Right lobe of liver (tissue), 6 donors: Measurements from ENCODE around the gene RANBP1. TPM values are rescaled to one million over a fixed set of nuclear protein-coding genes. Genes with fewer than 3 reads are reported as not detected.

Experiments used
- ATAC-seq, 4 donors: fragments of 200-7000 bp; cut with Tn5 transposase; one replicate each; pipeline ENCODE4 v1.9.1; 2020; ENCODE audit warnings: mild to moderate bottlenecking in 4 of 4, moderate library complexity in 4 of 4
- DNase-seq, 3 donors: peaks; one replicate each; pipeline ENCODE4 v3.0.0-alpha.2; 2020
- H3K27ac ChIP-seq, 3 donors: fragments of 200-600 bp; one replicate each; pipeline ENCODE4 v1.8.0; 2022
- H3K27me3 ChIP-seq, 2 donors: fragments of 200-600 bp; one replicate each; pipeline ENCODE4 v1.8.0; 2022
- H3K36me3 ChIP-seq, 4 donors: fragments of 200-600 bp; sonication (generic) in 1 of 4; one replicate each; pipeline versions ENCODE4 v1.5.1 to v1.8.0; 2017 to 2022; ENCODE audit warnings: control low read depth in 1 of 4
- H3K4me1 ChIP-seq, 4 donors: fragments of 200-600 bp; sonication (generic) in 1 of 4; one replicate each; pipeline versions ENCODE4 v1.5.1 to v1.8.0; 2017 to 2022; ENCODE audit warnings: control low read depth in 1 of 4
- H3K4me3 ChIP-seq, 3 donors: fragments of 200-600 bp; one replicate each; pipeline ENCODE4 v1.8.0; 2022
- H3K9me3 ChIP-seq, 4 donors: fragments of 200-600 bp; sonication (generic) in 1 of 4; one replicate each; pipeline versions ENCODE4 v1.5.1 to v1.8.0; 2017 to 2022; ENCODE audit warnings: control low read depth in 1 of 4
- CTCF ChIP-seq, 4 donors: fragments of 200-600 bp in 3 of 4; fragments of 450-650 bp in 1 of 4; IDR thresholded peaks; one replicate each; pipeline versions ENCODE4 v1.5.1 to v1.8.0; 2016 to 2022; ENCODE audit warnings: antibody characterized with exemption in 4 of 4, mild to moderate bottlenecking in 2 of 4
- POLR2A ChIP-seq: fragments of 450-650 bp; IDR thresholded peaks from one replicate; pipeline ENCODE4 v1.6.1; 2017; ENCODE audit warnings: antibody characterized with exemption, mild to moderate bottlenecking
- WGBS: methylation state at CpG from one replicate; pipeline ENCODE4 v1.1.6; 2018; ENCODE audit warnings: low coverage, low lambda C conversion rate; ENCODE audit not compliant: insufficient coverage; ENCODE audit errors: missing lambda C conversion rate; 5-methylcytosine and 5-hydroxymethylcytosine counted together
- intact Hi-C, 2 donors: fragments of 100-400 bp; cut with DNase I; formaldehyde crosslinking; loops; one replicate each; pipeline versions ENCODE4 v1.11.2 to v1.14.1; 2022
- total RNA-seq, 6 experiments: library from RNA; depleted of rRNA in 2 of 6; stranded (reverse); fragments of >200 nt in 2 of 6; fragmentation: NEBNext Ultra II Directional in 3 of 6; extraction: Animal tissue kit (Norgen Biotek cat#: 25700) in 3 of 6; gene quantifications; one replicate each; pipeline versions ENCODE4 v1.1.0 to v1.2.4, GENCODE V29; 2016 to 2023
- donor health status: DM: no; HTN: yes; CAD: no.
- donor health status: DM: no; HTN: no; CAD: no.
- donor health status: DM: no; HTN: no; CAD: no.
- donor health status: DM: no; HTN: yes; CAD: no.
- donor health status: DM: no; HTN: yes; CAD: no.

Gene RANBP1
- total RNA-seq, 6 experiments from 2014 or later: 39.5 to 224 (median 52.2) TPM

- WGBS: 2% methylated on average over 7 of the region's 34 CpGs
Measured at GRCh38 chr22:20080445-20080775, 35.5 kb upstream of the RANBP1 start.

GRCh38 chr22:20080776-20081654 lies 34.9 kb upstream of the RANBP1 start:
- no peak for TF ChIP-seq POLR2A
- TF ChIP-seq CTCF (IDR thresholded peaks at IDR 0.05): no peak
- WGBS: 5% methylated on average over 16 of the region's 27 CpGs
- ATAC-seq (peak in 2 of 4 donors; percentile 1 to 7), DNase-seq (peak in 1 of 3 donors; percentile 46)
- peak overlapping the region; percentile 89 to 96 (median 93) for H3K4me3 ChIP-seq
- H3K9me3 ChIP-seq: no peaks in the 10 kb centered on the region
- peak overlapping the region; percentile 57 to 83 (median 76) for H3K27ac ChIP-seq
- intact Hi-C loops: no loop called here
- H3K4me1 ChIP-seq: peaks cover 0 to 46% (median 28%) of the 10 kb centered on the region in 4 donors
- H3K36me3 ChIP-seq: peaks cover 0 to 6% (median 2%) of the 10 kb centered on the region in 4 donors
- no peaks in the 10 kb centered on the region for H3K27me3 ChIP-seq

More at GRCh38 chr22:20080445-20080775, 35.5 kb upstream of the RANBP1 start:
- peak overlapping the region; percentile 89 to 96 (median 93) for H3K4me3 ChIP-seq
- TF ChIP-seq POLR2A (no peak), CTCF (IDR thresholded peaks at IDR 0.05) (no peak)
- H3K4me1 ChIP-seq: peaks cover 0 to 44% (median 26%) of the 10 kb centered on the region in 4 donors
- no peaks in the 10 kb centered on the region for H3K9me3 ChIP-seq
- H3K36me3 ChIP-seq: no peaks in the 10 kb centered on the region
- ATAC-seq (peak; percentile 25 to 47 (median 42)), DNase-seq (peak; percentile 72 to 76 (median 74))
- H3K27me3 ChIP-seq: no peaks in the 10 kb centered on the region
- intact Hi-C loops: no loop called here
- H3K27ac ChIP-seq: peak overlapping the region; percentile 57 to 83 (median 76)

GRCh38 chr22:20083157-20083890 lies 32.6 kb upstream of the RANBP1 start:
- peaks cover 0 to 46% (median 28%) of the 10 kb centered on the region in 4 donors for H3K4me1 ChIP-seq
- no peaks in the 10 kb centered on the region for H3K27me3 ChIP-seq
- TF ChIP-seq CTCF (IDR thresholded peaks at IDR 0.05): no peak
- TF ChIP-seq POLR2A: no peak
- ATAC-seq (no peak), DNase-seq (no peak)
- 90% methylated on average over 8 of the region's 10 CpGs for WGBS
- H3K27ac ChIP-seq: peak overlapping the region in 2 of 3 donors; percentile 31 to 74
- peaks cover 0 to 29% (median 16%) of the 10 kb centered on the region in 4 donors for H3K36me3 ChIP-seq
- H3K4me3 ChIP-seq: no peak overlapping the region
- intact Hi-C loops: no loop called here
- H3K9me3 ChIP-seq: no peaks in the 10 kb centered on the region

- intact Hi-C loops: no loop called here
- Histone ChIP-seq H3K9me3 (no peaks in the 10 kb centered on the region), H3K4me3 (no peak overlapping the region), H3K27me3 (no peaks in the 10 kb centered on the region), H3K4me1 (peaks cover 0 to 46% (median 28%) of the 10 kb centered on the region in 4 donors), H3K27ac (peak overlapping the region in 2 of 3 donors; percentile 72 to 74), H3K36me3 (peaks cover 0 to 36% (median 18%) of the 10 kb centered on the region in 4 donors)
- ATAC-seq (no peak), DNase-seq (peak in 1 of 3 donors; percentile 6)
- 48% methylated on average over 5 of the region's 10 CpGs for WGBS
- TF ChIP-seq POLR2A: no peak
- TF ChIP-seq CTCF (IDR thresholded peaks at IDR 0.05): no peak
Measured at GRCh38 chr22:20083891-20084546, 31.9 kb upstream of the RANBP1 start.
